Measurements from ENCODE around the gene CRYL1.

DNA sequence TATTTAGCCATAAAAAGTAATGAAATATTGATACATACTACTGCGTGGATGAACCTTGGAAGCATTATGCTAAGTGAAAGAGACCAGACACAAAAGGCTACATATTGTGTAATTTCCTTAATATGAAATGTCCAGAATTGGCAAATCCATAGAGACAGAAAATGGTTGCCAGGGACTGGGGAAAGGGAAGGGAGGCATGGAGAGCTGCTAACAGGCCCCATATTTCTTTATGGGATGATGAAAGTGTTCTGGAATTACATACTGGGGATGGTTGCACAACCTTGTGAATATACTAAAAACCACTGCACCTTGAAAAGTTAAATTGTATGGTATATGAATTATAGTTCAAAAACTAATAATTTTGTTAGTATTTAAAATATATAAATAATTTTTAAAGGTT, 44.9 kb upstream of the CRYL1 start:
- TF ChIP-seq, protein P1, sequence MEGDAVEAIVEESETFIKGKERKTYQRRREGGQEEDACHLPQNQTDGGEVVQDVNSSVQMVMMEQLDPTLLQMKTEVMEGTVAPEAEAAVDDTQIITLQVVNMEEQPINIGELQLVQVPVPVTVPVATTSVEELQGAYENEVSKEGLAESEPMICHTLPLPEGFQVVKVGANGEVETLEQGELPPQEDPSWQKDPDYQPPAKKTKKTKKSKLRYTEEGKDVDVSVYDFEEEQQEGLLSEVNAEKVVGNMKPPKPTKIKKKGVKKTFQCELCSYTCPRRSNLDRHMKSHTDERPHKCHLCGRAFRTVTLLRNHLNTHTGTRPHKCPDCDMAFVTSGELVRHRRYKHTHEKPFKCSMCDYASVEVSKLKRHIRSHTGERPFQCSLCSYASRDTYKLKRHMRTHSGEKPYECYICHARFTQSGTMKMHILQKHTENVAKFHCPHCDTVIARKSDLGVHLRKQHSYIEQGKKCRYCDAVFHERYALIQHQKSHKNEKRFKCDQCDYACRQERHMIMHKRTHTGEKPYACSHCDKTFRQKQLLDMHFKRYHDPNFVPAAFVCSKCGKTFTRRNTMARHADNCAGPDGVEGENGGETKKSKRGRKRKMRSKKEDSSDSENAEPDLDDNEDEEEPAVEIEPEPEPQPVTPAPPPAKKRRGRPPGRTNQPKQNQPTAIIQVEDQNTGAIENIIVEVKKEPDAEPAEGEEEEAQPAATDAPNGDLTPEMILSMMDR (conservative IDR thresholded peaks at IDR 0.05 in 1 of 2, IDR thresholded peaks at IDR 0.05 in 1 of 2; ENCODE audit: extremely low read depth in 1 of 2, insufficient read depth in 1 of 2, low read depth in 1 of 2, low read length in 2 of 2), result no peak
- no peak for TF ChIP-seq EZH2 (IDR thresholded peaks at IDR 0.05; ENCODE audit: borderline replicate concordance, low read length)
